Mucosa of descending colon (tissue), 3 donors: ENCODE data around the gene KRT24. TPM values are rescaled to one million over a fixed set of nuclear protein-coding genes. Genes with fewer than 3 reads are reported as not detected.

Experiments
- ATAC-seq: fragments of 200-7000 bp; cut with Tn5 transposase; one replicate; pipeline ENCODE4 v1.9.1; 2020; ENCODE audit warnings: mild to moderate bottlenecking, moderate library complexity
- DNase-seq, 3 donors: peaks; one replicate each; pipeline ENCODE4 v3.0.0-alpha.2; 2020
- H3K36me3 ChIP-seq: fragments of 200-600 bp; one replicate; pipeline ENCODE4 v1.8.0; 2021; ENCODE audit warnings: low read depth, mild to moderate bottlenecking
- H3K4me1 ChIP-seq: fragments of 200-600 bp; one replicate; pipeline ENCODE4 v1.8.0; 2021; ENCODE audit warnings: low read depth, mild to moderate bottlenecking
- H3K4me3 ChIP-seq: fragments of 200-600 bp; one replicate; pipeline ENCODE4 v1.8.0; 2021; ENCODE audit warnings: mild to moderate bottlenecking
- H3K9me3 ChIP-seq: fragments of 200-600 bp; one replicate; pipeline ENCODE4 v1.8.0; 2021; ENCODE audit warnings: mild to moderate bottlenecking
- CTCF ChIP-seq: fragments of 200-600 bp; IDR thresholded peaks from one replicate; pipeline ENCODE4 v1.8.0; 2022; ENCODE audit warnings: antibody characterized with exemption, mild to moderate bottlenecking
- intact Hi-C, 2 donors: fragments of 100-400 bp; cut with DNase I in 1 of 2; cut with micrococcal nuclease in 1 of 2; formaldehyde crosslinking; loops; one replicate each; pipeline versions ENCODE4 v1.11.0 to v1.11.1; 2022; cut with DNase I, micrococcal nuclease
- total RNA-seq, 3 donors: library from RNA; stranded (reverse); fragmentation: NEBNext Ultra II Directional in 2 of 3; extraction: Animal tissue kit (Norgen Biotek cat#: 25700) in 2 of 3; gene quantifications; one replicate each; pipeline versions ENCODE4 v1.2.1 to v1.2.4, GENCODE V29; 2021 to 2023
- donor health status: DM: no; HTN: no; CAD: no; lungs with moderate emphysema.
- donor health status: DM: no; HTN: no; CAD: no.
- donor health status: DM: no; HTN: yes; CAD: no.

KRT24 gene
- total RNA-seq, 3 donors from 2014 or later = 2.0 to 4.2 (median 2.4) TPM

GRCh38 chr17:40734018-40734417 lies 30.5 kb upstream of the KRT24 start:
- ATAC-seq = no peak
- TF ChIP-seq CTCF = no peak
- Histone ChIP-seq H3K9me3 (no peaks in the 10 kb centered on the region), H3K4me3 (no peak overlapping the region), H3K36me3 (no peaks in the 10 kb centered on the region), H3K4me1 (no peaks in the 10 kb centered on the region)
- no peak for DNase-seq
- intact Hi-C loops = no loop called here

GRCh38 chr17:40730970-40731369 lies 27.4 kb upstream of the KRT24 start:
- no peak for DNase-seq
- H3K9me3 ChIP-seq = no peaks in the 10 kb centered on the region
- ATAC-seq = no peak
- no peaks in the 10 kb centered on the region for H3K4me1 ChIP-seq
- intact Hi-C loops = no loop called here
- no peak for TF ChIP-seq CTCF
- no peak overlapping the region for H3K4me3 ChIP-seq
- H3K36me3 ChIP-seq = no peaks in the 10 kb centered on the region

- Histone ChIP-seq H3K9me3 (no peaks in the 10 kb centered on the region), H3K4me3 (no peak overlapping the region), H3K36me3 (no peaks in the 10 kb centered on the region), H3K4me1 (no peaks in the 10 kb centered on the region)
- intact Hi-C loops = no loop called here
- TF ChIP-seq CTCF = no peak
- no peak for ATAC-seq
- no peak for DNase-seq
These were observed 24.1 kb upstream of the KRT24 start for GRCh38 chr17:40727447-40728231.

GRCh38 chr17:40726919-40727318 lies 23.4 kb upstream of the KRT24 start:
- H3K36me3 ChIP-seq = no peaks in the 10 kb centered on the region
- no peak for ATAC-seq
- no peak overlapping the region for H3K4me3 ChIP-seq
- no peak for DNase-seq
- intact Hi-C loops = no loop called here
- H3K4me1 ChIP-seq = no peaks in the 10 kb centered on the region
- TF ChIP-seq CTCF = no peak
- no peaks in the 10 kb centered on the region for H3K9me3 ChIP-seq

- intact Hi-C loops = no loop called here
- DNase-seq (no peak), ATAC-seq (no peak)
- TF ChIP-seq CTCF = no peak
- Histone ChIP-seq H3K4me3 (no peak overlapping the region), H3K4me1 (no peaks in the 10 kb centered on the region), H3K9me3 (no peaks in the 10 kb centered on the region), H3K36me3 (no peaks in the 10 kb centered on the region)
These were observed 21.1 kb upstream of the KRT24 start for GRCh38 chr17:40724656-40725055.

GRCh38 chr17:40722241-40722640 lies 18.7 kb upstream of the KRT24 start:
- no peak for ATAC-seq

More at GRCh38 chr17:40722241-40722640, 18.7 kb upstream of the KRT24 start:
- intact Hi-C loops = no loop called here
- H3K4me1 ChIP-seq = no peaks in the 10 kb centered on the region
- DNase-seq = no peak
- no peaks in the 10 kb centered on the region for H3K36me3 ChIP-seq
- no peak overlapping the region for H3K4me3 ChIP-seq
- no peaks in the 10 kb centered on the region for H3K9me3 ChIP-seq
- no peak for TF ChIP-seq CTCF
